ENCODE data around the gene LRRC49.
"Not testable (repeated sequence)": the region's sequence is repeated elsewhere in the genome, so short reads cannot be mapped to it uniquely, and the experiment has no call there.

DNA sequence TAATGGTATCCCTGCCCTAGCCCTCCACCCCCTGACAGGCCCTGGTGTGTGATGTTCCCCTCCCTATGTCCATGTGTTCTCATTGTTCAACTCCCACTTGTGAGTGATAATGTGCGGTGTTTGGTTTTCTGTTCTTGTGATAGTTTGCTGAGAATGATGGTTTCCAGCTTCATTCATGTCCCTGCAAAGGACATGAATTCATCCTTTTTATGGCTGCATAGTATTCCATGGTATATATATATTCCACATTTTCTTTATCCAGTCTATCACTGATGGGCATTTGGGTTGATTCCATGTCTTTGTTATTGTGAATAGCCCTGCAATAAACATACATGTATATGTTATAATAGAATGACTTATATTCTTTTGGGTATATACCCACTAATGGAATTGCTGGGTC, 142.9 kb downstream of the LRRC49 start:
- TF ChIP-seq MYC (IDR thresholded peaks at IDR 0.05; ENCODE audit: low read depth, low read length); CTCF (IDR thresholded peaks at IDR 0.05; ENCODE audit: extremely low read depth in 1 of 2, insufficient read depth in 1 of 2, low read depth in 1 of 2, low read length in 2 of 2); POLR2A (IDR thresholded peaks at IDR 0.05; ENCODE audit: low read depth, low read length); FOS (IDR thresholded peaks at IDR 0.05; ENCODE audit: borderline replicate concordance, insufficient read depth, low read length); EZH2 (IDR thresholded peaks at IDR 0.05; ENCODE audit: borderline replicate concordance, low read depth, low read length, severe bottlenecking); POLR2AphosphoS5 (IDR thresholded peaks at IDR 0.05; ENCODE audit: insufficient read depth, low read depth, low read length); JUN (IDR thresholded peaks at IDR 0.05; ENCODE audit: borderline replicate concordance, insufficient read depth, insufficient read length, low read depth): not testable (repeated sequence)
- TF ChIP-seq, protein P1, sequence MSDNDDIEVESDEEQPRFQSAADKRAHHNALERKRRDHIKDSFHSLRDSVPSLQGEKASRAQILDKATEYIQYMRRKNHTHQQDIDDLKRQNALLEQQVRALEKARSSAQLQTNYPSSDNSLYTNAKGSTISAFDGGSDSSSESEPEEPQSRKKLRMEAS (IDR thresholded peaks at IDR 0.05; ENCODE audit: insufficient read depth, insufficient read length): not testable (repeated sequence)
